Natural killer cell (primary cell): ENCODE data around the gene CPNE6. TPM values are rescaled to one million over a fixed set of nuclear protein-coding genes. Genes with fewer than 3 reads are reported as not detected.

Experiments
- ATAC-seq, 3 donors: fragments of 150-1000 bp in 2 of 3; fragments of 200-7000 bp in 1 of 3; cut with Tn5 transposase; 1 replicate in 1 of 3; 2 replicates in 2 of 3; pipeline ENCODE4 v1.10.0; 2021; ENCODE audit warnings: mild to moderate bottlenecking in 2 of 3, moderate library complexity in 2 of 3
- DNase-seq, 2 donors: peaks; one replicate each; pipeline versions ENCODE4 v3.0.0 to v3.0.0-alpha.2; 2013 to 2021; ENCODE audit warnings: mixed read lengths in 1 of 2
- H3K27ac ChIP-seq: one replicate; pipeline ENCODE4 v1.5.1; 2013; ENCODE audit warnings: mild to moderate bottlenecking, low read length
- H3K27me3 ChIP-seq: one replicate; pipeline ENCODE4 v1.6.1; 2013; ENCODE audit warnings: low read length; ENCODE audit not compliant: control insufficient read depth, insufficient read depth
- H3K36me3 ChIP-seq: one replicate; pipeline ENCODE4 v1.6.1; 2013; ENCODE audit warnings: low read length; ENCODE audit not compliant: control insufficient read depth, insufficient read depth
- H3K4me1 ChIP-seq: one replicate; pipeline ENCODE4 v1.6.1; 2013; ENCODE audit warnings: low read length; ENCODE audit not compliant: control insufficient read depth, insufficient read depth
- H3K4me3 ChIP-seq: one replicate; pipeline ENCODE4 v1.5.1; 2013; ENCODE audit warnings: low read length
- H3K9me3 ChIP-seq: one replicate; pipeline ENCODE4 v1.6.1; 2013; ENCODE audit warnings: low read length; ENCODE audit not compliant: control insufficient read depth, insufficient read depth
- H3K27ac Mint-ChIP-seq, 2 donors: one replicate each; pipeline ENCODE4 v1.8.0; 2022; ENCODE audit warnings: mild to moderate bottlenecking in 2 of 2, mixed read lengths in 2 of 2, moderate library complexity in 1 of 2
- H3K27me3 Mint-ChIP-seq, 2 donors: one replicate each; pipeline ENCODE4 v1.8.0; 2022; ENCODE audit warnings: low read depth in 2 of 2, mixed read lengths in 2 of 2
- H3K36me3 Mint-ChIP-seq: one replicate; pipeline ENCODE4 v1.8.0; 2022; ENCODE audit warnings: mixed read lengths
- H3K4me1 Mint-ChIP-seq, 2 donors: one replicate each; pipeline ENCODE4 v1.8.0; 2022; ENCODE audit warnings: mixed read lengths in 2 of 2
- H3K4me3 Mint-ChIP-seq: one replicate; pipeline ENCODE4 v1.8.0; 2022; ENCODE audit warnings: mild to moderate bottlenecking, moderate library complexity, mixed read lengths
- H3K9me3 Mint-ChIP-seq, 2 donors: one replicate each; pipeline ENCODE4 v1.8.0; 2022; ENCODE audit warnings: mixed read lengths in 2 of 2
- CTCF ChIP-seq: fragments of 200-600 bp; IDR thresholded peaks from one replicate; pipeline ENCODE4 v1.8.0; 2022; ENCODE audit warnings: antibody characterized with exemption
- WGBS: methylation state at CpG from one replicate; pipeline ENCODE4 v1.1.7; 2013; ENCODE audit warnings: missing lambda C conversion rate; ENCODE audit not compliant: insufficient coverage; 5-methylcytosine and 5-hydroxymethylcytosine counted together
- intact Hi-C: fragments of 100-400 bp; cut with micrococcal nuclease; formaldehyde crosslinking; loops from one replicate; pipeline ENCODE4 v1.14.2; 2022
- total RNA-seq, 4 donors: library from RNA; stranded (reverse); fragments of 120-200 nt in 1 of 4; gene quantifications; one replicate each; pipeline versions ENCODE4 v1.2.3 to v1.2.4, GENCODE V29; 2013 to 2022

Gene CPNE6
- total RNA-seq, 3 donors from 2014 or later (not counting 1 experiment from before 2014, with no cell fraction given), result not detected

- Mint-ChIP-seq H3K27ac (no peak overlapping the region), H3K4me3 (no peak overlapping the region), H3K27me3 (peaks cover 0 to 7% of the 10 kb centered on the region in 2 donors), H3K36me3 (no peaks in the 10 kb centered on the region), H3K4me1 (no peaks in the 10 kb centered on the region), H3K9me3 (no peaks in the 10 kb centered on the region)
- H3K4me1 ChIP-seq, result peaks cover 1% of the 10 kb centered on the region
- no peak overlapping the region for H3K27ac ChIP-seq
- H3K4me3 ChIP-seq, result no peak overlapping the region
- no peaks in the 10 kb centered on the region for H3K9me3 ChIP-seq
- TF ChIP-seq CTCF, result no peak
- no peak for DNase-seq
- H3K36me3 ChIP-seq, result no peaks in the 10 kb centered on the region
- no peaks in the 10 kb centered on the region for H3K27me3 ChIP-seq
- intact Hi-C loops, result no loop called here
- no peak for ATAC-seq
- 86% methylated on average over 10 of the region's 10 CpGs for WGBS
These were observed 848 bp upstream of the CPNE6 start for GRCh38 chr14:24070285-24071143.

GRCh38 chr14:24071836-24072430 is 571 bp downstream of the CPNE6 start:
- peaks cover 4% of the 10 kb centered on the region for H3K4me1 ChIP-seq
- no peaks in the 10 kb centered on the region for H3K9me3 Mint-ChIP-seq
- no peak overlapping the region for H3K27ac Mint-ChIP-seq
- H3K27me3 Mint-ChIP-seq, result peaks cover 0 to 7% of the 10 kb centered on the region in 2 donors
- no peak overlapping the region for H3K4me3 ChIP-seq
- no peak overlapping the region for H3K27ac ChIP-seq
- TF ChIP-seq CTCF, result no peak
- ATAC-seq (no peak), DNase-seq (no peak)
- H3K27me3 ChIP-seq, result no peaks in the 10 kb centered on the region
- H3K9me3 ChIP-seq, result no peaks in the 10 kb centered on the region
- no peaks in the 10 kb centered on the region for H3K36me3 Mint-ChIP-seq
- intact Hi-C loops, result no loop called here
- H3K4me3 Mint-ChIP-seq, result no peak overlapping the region
- no peaks in the 10 kb centered on the region for H3K4me1 Mint-ChIP-seq
- H3K36me3 ChIP-seq, result no peaks in the 10 kb centered on the region
- 84% methylated on average over 12 of the region's 12 CpGs for WGBS

- Histone ChIP-seq H3K27me3 (no peaks in the 10 kb centered on the region), H3K4me3 (no peak overlapping the region), H3K27ac (no peak overlapping the region), H3K4me1 (peaks cover 4% of the 10 kb centered on the region), H3K36me3 (no peaks in the 10 kb centered on the region), H3K9me3 (no peaks in the 10 kb centered on the region)
- Mint-ChIP-seq H3K36me3 (no peaks in the 10 kb centered on the region), H3K9me3 (no peaks in the 10 kb centered on the region), H3K27me3 (peaks cover 0 to 7% of the 10 kb centered on the region in 2 donors), H3K4me3 (no peak overlapping the region), H3K4me1 (no peaks in the 10 kb centered on the region), H3K27ac (no peak overlapping the region)
- no peak for ATAC-seq
- no peak for DNase-seq
- no peak for TF ChIP-seq CTCF
- WGBS, result 89% methylated on average over 7 of the region's 7 CpGs
- intact Hi-C loops, result no loop called here
These were observed 1.1 kb downstream of the CPNE6 start for GRCh38 chr14:24072436-24072835.
